WI38 (cell line): ENCODE results near the gene PDE4B.

ENCODE experiments used
- H3K4me3 ChIP-seq: 2 replicates; pipeline ENCODE4 v1.5.1; 2011; ENCODE audit warnings: low read depth, mild to moderate bottlenecking, control low read depth, low read length
- TF ChIP-seq, protein P1 (sequence below): IDR thresholded peaks from 2 replicates; pipeline ENCODE4 v1.5.1; 2012; ENCODE audit warnings: low read depth, mild to moderate bottlenecking, control low read depth, low read length

The PDE4B gene

DNA sequence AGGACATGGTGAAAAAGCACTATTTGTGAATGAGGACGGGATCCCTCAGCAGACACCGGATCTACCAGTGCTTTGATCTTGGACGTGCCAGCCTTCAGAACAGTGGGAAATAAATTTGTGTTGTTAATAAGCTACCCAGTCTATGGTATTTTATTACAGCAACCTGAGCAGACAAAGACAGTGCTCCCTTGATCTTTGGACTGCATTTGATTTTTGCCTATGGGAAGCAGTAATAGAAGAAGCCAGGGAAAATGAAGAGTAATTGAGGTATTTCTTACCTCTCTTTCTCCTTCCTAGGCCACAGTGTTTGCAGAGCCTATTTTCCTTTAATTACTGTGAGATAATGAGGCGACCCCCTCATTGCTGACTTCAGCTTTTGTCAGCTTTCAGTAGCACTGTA is 87.9 kb downstream of the PDE4B start:
- H3K4me3 ChIP-seq, result no peak overlapping the region
- TF ChIP-seq, protein P1, sequence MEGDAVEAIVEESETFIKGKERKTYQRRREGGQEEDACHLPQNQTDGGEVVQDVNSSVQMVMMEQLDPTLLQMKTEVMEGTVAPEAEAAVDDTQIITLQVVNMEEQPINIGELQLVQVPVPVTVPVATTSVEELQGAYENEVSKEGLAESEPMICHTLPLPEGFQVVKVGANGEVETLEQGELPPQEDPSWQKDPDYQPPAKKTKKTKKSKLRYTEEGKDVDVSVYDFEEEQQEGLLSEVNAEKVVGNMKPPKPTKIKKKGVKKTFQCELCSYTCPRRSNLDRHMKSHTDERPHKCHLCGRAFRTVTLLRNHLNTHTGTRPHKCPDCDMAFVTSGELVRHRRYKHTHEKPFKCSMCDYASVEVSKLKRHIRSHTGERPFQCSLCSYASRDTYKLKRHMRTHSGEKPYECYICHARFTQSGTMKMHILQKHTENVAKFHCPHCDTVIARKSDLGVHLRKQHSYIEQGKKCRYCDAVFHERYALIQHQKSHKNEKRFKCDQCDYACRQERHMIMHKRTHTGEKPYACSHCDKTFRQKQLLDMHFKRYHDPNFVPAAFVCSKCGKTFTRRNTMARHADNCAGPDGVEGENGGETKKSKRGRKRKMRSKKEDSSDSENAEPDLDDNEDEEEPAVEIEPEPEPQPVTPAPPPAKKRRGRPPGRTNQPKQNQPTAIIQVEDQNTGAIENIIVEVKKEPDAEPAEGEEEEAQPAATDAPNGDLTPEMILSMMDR, result no peak

DNA sequence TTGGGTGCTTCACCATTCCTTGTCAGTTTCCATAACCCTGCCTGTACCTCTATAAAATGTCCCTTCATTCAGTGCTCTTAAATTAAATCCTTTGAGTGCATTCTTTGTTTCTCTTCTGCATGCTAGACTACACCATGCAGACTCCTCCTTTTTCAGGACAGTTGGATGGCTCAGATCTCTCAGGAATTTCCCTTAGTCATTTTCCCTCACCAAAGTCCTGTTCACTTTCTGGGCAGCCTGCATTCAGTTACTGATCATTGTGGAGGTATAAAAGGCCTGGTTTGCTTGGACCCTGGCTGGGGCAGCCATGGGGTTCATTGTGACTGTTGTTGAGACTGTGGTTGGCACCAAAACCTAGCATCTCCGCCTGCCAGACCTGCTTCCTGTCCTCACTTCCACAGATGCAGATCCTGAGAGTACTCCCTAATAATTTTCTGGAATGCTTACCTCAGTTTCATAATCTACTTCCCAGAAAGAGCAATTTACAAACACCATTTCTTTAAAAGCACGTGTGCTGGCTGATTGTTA is 88.4 kb downstream of the PDE4B start:
- TF ChIP-seq, protein P1, result no peak
- H3K4me3 ChIP-seq, result no peak overlapping the region

DNA sequence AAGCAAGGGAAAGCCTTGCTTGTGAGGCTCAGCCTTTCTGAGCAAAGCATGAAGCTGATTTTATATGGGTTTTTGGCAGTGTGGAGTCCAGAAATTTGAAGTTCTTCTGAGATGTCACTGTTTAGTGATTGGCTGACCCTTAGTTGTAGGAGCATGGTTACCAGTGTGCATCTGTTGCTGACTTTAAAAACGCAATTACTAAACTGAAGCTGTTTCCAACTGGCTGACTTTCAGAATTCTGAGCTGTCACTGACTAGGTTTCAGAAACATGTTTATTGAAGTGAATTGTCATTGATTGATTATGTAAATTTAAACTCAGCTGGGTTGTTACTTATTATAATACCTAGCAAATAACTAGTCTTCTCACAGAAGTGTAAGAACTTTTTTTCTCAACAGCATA is 89.4 kb downstream of the PDE4B start:
- TF ChIP-seq, protein P1, result no peak
- no peak overlapping the region for H3K4me3 ChIP-seq

DNA sequence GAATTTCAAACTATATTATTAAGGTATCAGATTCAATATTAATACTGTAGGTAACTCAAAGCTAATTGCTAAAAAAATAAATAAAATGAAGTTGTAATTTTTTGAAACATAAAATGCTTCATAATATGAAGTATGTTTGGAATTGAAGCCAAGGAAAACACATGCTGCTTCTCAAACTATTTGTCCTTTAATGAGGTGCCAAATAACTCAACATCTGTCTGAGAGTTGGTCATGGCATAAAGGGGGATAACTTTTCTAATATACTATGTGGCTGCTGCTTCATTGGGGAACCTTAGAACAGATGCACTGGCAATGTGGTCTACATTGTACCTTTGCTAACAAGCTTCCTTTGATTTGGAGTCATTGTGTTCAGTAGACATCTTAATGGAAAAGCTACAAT is 96.7 kb downstream of the PDE4B start:
- TF ChIP-seq, protein P1, result no peak
- H3K4me3 ChIP-seq, result no peak overlapping the region

DNA sequence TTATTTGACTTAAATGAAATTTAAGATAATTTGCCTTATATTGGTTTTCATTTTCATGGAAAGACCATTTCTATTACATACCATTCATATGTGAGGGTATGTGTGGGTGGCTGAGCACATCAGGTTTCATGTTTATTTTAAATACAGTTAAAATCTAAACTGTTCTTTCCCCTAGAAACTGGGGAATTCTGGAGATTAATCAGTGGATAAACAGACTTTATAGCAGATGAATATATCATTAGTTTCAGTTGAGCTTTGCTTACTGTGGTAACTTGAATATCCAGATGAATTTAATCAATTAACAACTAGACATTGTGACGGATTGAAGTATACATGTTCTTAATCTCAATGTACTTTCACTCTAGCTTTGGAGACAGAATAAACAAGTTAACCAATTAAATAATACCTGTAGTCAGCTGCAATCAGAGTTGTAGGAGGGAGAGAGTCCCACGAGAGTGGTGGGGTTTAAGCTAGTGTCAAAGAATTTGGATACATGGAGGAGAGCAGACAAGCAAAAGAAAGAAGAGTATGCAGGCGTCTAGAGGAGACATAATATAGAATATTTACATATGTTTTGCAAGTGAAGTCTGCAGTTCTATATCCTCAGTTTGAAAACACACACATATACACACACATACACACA is 97.6 kb downstream of the PDE4B start:
- no peak overlapping the region for H3K4me3 ChIP-seq
- TF ChIP-seq, protein P1, result no peak

DNA sequence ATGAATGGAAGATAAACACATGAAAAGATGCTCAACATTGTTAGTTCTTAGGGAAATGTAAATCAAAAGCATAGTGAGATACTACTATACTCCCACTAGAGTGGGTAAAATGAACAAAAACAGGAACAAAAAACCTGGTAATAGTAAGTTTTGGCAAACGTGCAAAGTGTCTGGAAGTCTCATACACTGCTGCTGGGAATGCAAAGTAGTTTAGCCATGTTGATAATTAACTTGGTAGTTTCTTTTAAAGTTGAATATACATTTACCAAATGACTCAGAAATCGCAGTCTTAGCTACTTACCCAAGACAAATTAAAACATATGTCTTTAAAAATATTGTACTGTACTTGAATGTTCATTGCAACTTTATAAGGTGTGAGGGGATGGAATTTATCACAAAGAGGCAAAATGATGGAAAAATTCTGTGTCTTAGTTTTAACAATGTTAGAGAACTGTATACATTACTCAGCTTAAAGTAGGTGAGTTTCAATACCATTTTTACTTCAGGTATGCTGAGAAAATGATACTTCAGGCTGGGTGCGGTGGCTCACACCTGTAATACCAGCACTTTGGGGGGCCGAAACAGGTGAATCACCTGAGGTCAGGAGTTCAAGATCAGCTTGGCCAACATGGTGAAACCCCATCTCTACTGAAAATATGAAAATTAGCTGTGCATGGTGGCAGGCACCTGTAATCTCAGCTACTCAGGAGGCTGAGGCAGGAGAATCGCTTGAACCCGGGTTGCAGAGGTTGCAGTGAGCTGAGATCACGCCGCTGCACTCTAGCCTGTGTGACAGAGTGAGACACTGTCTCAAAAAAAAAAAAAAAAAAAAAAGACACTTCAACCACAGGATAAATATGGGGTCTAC is 102.3 kb downstream of the PDE4B start:
- TF ChIP-seq, protein P1, result no peak
- H3K4me3 ChIP-seq, result no peak overlapping the region

DNA sequence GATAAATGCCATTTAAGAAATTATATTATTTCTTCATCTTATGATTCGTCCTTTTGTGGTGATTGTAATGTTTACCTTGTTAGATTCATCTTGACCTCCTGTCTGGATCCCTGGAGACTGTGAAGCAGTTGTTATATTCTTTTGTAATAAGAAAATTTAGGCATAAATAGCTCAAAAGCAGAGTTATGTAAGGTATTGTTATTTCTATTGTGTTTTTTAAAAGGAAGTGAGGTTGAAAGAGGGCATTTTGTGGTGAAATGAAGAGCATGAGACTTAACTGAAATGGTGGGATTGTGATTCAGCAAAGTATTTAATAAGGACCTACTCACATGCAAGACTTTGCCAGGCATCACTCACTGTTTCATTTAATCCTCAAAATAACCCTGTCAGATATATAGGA is 104.0 kb downstream of the PDE4B start:
- TF ChIP-seq, protein P1, result no peak
- H3K4me3 ChIP-seq, result no peak overlapping the region
